ENCODE data around the gene PYY.
"Not testable (repeated sequence)": the region's sequence is repeated elsewhere in the genome, so short reads cannot be mapped to it uniquely, and the experiment has no call there.

Gene PYY

GRCh38 chr17:43970366-43970765 lies 16.6 kb upstream of the PYY start:
- no peaks in the 10 kb centered on the region for H3K36me3 Mint-ChIP-seq
- H3K27ac Mint-ChIP-seq: no peak overlapping the region
- ATAC-seq (ENCODE audit: low read depth): no peak
- no peaks in the 10 kb centered on the region for H3K4me1 Mint-ChIP-seq
- peaks cover 6% of the 10 kb centered on the region for H3K27me3 Mint-ChIP-seq
- no peak for DNase-seq (ENCODE audit: low spot score in 2 of 2)
- H3K9me3 Mint-ChIP-seq: peaks cover 1% of the 10 kb centered on the region
- H3K4me3 Mint-ChIP-seq: no peak overlapping the region

DNA sequence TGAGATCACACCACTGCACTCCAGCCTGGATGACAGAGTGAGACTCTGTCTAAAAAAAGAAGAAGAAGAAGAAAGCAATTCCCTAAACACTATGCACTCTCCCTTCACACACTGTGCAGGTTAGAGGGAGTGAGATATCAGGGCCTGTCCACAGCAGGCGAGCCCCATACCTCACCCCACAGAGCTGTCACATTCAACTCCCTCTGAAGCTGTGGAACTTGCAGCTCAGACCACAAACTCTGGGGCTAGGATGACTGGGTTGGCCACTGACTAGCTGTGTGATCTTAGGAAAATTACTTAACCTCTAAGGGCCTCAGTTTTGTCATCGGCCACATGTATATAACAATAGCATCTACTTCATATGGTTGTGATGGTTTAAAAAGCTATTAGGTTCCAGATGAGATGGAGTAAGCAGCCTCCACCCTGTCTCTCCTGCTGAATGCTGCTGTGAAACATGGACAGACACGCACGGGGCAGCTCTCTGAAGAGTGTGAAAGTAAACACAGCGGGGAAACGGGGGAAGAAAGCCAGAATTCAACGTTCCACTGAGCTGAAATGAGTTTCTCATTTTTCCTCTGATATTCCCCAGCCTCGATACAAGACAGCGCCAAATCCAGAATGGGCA lies 13.6 kb upstream of the PYY start:
- ATAC-seq (ENCODE audit: low read depth): no peak

DNA sequence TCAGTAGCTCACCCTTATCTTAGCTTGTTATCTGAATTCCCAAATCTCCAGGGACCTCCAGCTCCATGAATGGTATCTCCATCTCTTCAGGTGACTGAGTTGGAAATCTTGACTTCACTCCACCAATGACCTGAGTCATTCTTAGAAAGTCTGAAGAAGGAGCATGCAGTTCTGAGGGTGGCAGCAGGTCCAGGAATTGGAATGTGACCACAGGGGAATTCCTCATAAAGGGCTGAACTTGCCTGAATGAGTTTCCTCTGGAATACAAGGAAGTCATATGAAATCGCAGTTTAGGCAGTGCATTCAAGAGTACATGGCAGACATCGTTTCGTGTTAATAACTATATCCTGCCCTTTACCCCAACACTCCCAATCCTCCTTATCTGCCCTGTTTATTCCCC lies 12.5 kb upstream of the PYY start:
- Mint-ChIP-seq H3K9me3 (no peaks in the 10 kb centered on the region), H3K36me3 (no peaks in the 10 kb centered on the region), H3K4me1 (peaks cover 4% of the 10 kb centered on the region), H3K4me3 (no peak overlapping the region), H3K27ac (no peak overlapping the region), H3K27me3 (peaks cover 11% of the 10 kb centered on the region)
- ATAC-seq (ENCODE audit: low read depth): no peak
- no peak for DNase-seq (ENCODE audit: low spot score in 2 of 2)

More for the DNA sequence above, 13.6 kb upstream of the PYY start:
- Mint-ChIP-seq H3K36me3 (no peaks in the 10 kb centered on the region), H3K27me3 (peaks cover 9% of the 10 kb centered on the region), H3K27ac (no peak overlapping the region), H3K9me3 (peaks cover 1% of the 10 kb centered on the region), H3K4me3 (no peak overlapping the region), H3K4me1 (no peaks in the 10 kb centered on the region)
- DNase-seq (ENCODE audit: low spot score in 2 of 2): no peak

DNA sequence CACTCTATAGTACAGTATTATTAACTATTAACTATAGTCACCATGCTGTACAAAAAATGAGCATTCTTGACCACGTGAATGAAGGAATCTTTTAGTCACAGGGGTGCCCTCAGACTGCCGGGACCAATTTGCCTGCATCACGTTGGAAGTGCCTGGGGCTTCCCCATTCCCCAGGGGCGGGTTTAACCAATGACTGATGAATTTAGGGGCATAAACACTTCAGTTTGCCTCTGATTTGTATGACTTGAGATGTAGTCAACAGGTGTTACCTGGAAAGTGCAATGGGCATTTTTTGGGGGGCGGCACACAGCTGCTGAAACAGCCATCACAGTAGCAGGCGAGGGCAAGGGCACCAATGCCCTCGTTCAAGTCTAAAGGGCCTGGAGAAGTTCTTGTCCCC lies 8.7 kb upstream of the PYY start:
- DNase-seq (ENCODE audit: low spot score in 2 of 2): no peak
- ATAC-seq (ENCODE audit: low read depth): peak; percentile 52
- no peaks in the 10 kb centered on the region for H3K36me3 Mint-ChIP-seq
- H3K4me3 Mint-ChIP-seq: no peak overlapping the region
- no peak overlapping the region for H3K27ac Mint-ChIP-seq
- peaks cover 4% of the 10 kb centered on the region for H3K4me1 Mint-ChIP-seq
- no peaks in the 10 kb centered on the region for H3K9me3 Mint-ChIP-seq
- peaks cover 14% of the 10 kb centered on the region for H3K27me3 Mint-ChIP-seq

DNA sequence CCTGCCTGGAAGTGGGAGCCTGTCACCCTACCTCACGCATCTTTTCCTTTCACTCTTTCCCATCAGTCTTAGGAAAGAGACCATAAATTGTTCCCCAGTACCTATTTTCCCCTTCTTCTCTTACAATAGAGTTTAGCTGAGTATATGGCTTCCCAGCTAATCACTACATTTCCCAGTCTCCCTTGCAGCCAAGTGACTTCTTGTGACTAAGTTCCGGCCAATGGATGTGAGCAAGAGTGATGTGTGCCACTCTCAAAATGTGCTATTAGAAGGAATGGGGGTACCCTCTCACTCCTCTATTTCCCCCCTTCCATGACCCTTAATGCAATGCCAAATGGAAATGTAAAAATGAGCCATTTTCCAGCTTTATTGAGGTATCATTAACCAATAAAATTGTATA lies 8.2 kb upstream of the PYY start:
- Mint-ChIP-seq H3K4me1 (peaks cover 4% of the 10 kb centered on the region), H3K4me3 (no peak overlapping the region), H3K9me3 (no peaks in the 10 kb centered on the region), H3K36me3 (no peaks in the 10 kb centered on the region), H3K27me3 (peaks cover 14% of the 10 kb centered on the region), H3K27ac (no peak overlapping the region)
- ATAC-seq (ENCODE audit: low read depth): no peak
- no peak for DNase-seq (ENCODE audit: low spot score in 2 of 2)

GRCh38 chr17:43961292-43961691 lies 7.6 kb upstream of the PYY start:
- H3K4me1 Mint-ChIP-seq; ATAC-seq (ENCODE audit: low read depth); DNase-seq (ENCODE audit: low spot score in 2 of 2); H3K4me3 Mint-ChIP-seq; H3K36me3 Mint-ChIP-seq; H3K27ac Mint-ChIP-seq; H3K9me3 Mint-ChIP-seq: not testable (repeated sequence)
- peaks cover 14% of the 10 kb centered on the region for H3K27me3 Mint-ChIP-seq

DNA sequence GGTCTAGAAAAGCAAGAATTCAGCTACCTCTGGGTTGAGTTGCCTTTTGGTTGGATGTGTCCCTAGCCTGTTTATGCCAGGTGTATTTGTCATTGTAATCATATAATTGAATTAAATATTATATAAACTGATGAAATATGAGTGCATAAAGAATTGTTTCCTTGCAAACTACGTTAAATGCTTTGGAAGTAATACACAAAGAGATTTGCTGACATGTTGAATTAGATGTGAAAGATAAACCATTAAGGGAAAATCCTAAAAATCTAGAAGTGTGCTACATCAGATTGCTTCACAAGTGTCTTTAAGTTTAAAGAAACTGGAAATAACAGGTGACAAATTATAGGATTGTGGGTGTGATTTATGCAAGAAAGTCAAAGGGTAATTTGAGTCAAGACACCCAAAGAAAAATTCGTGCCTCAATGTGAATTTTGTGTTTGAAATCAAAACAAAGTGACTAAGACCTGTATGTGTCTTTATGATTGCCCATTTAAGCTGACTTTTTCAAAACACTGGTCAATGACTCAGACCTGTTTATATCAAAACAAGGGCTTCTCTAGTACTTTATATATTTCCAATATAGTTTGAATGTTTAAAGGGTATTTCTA lies 5.1 kb upstream of the PYY start:
- no peak for ATAC-seq (ENCODE audit: low read depth)

DNA sequence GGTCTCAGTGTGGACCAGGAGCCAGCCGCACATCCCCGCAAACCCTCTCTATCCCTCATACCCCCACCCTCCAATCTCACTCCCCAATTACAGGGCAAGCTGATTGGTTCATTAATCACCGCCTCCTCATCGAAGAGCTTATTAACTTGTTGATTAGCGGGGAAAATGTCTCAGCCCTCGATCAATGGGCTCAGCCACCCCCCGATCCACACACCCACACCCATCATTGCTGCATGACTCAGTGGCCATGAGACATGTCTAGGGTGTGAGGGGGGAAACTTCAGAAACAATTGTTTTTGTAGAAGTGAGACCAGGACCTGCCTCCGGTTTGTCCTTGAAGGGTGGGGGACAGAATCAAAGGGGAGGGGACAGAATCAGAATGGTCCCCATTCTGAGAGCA lies 2.5 kb upstream of the PYY start:
- H3K27me3 Mint-ChIP-seq: peaks cover 35% of the 10 kb centered on the region
- peaks cover 7% of the 10 kb centered on the region for H3K4me1 Mint-ChIP-seq
- no peak overlapping the region for H3K4me3 Mint-ChIP-seq
- ATAC-seq (ENCODE audit: low read depth): no peak
- no peaks in the 10 kb centered on the region for H3K9me3 Mint-ChIP-seq
- no peak for DNase-seq (ENCODE audit: low spot score in 2 of 2)
- no peak overlapping the region for H3K27ac Mint-ChIP-seq
- no peaks in the 10 kb centered on the region for H3K36me3 Mint-ChIP-seq

More for the DNA sequence above, 5.1 kb upstream of the PYY start:
- Mint-ChIP-seq H3K9me3 (no peaks in the 10 kb centered on the region), H3K27me3 (peaks cover 26% of the 10 kb centered on the region), H3K36me3 (no peaks in the 10 kb centered on the region), H3K27ac (no peak overlapping the region), H3K4me1 (peaks cover 4% of the 10 kb centered on the region), H3K4me3 (no peak overlapping the region)
- no peak for DNase-seq (ENCODE audit: low spot score in 2 of 2)

DNA sequence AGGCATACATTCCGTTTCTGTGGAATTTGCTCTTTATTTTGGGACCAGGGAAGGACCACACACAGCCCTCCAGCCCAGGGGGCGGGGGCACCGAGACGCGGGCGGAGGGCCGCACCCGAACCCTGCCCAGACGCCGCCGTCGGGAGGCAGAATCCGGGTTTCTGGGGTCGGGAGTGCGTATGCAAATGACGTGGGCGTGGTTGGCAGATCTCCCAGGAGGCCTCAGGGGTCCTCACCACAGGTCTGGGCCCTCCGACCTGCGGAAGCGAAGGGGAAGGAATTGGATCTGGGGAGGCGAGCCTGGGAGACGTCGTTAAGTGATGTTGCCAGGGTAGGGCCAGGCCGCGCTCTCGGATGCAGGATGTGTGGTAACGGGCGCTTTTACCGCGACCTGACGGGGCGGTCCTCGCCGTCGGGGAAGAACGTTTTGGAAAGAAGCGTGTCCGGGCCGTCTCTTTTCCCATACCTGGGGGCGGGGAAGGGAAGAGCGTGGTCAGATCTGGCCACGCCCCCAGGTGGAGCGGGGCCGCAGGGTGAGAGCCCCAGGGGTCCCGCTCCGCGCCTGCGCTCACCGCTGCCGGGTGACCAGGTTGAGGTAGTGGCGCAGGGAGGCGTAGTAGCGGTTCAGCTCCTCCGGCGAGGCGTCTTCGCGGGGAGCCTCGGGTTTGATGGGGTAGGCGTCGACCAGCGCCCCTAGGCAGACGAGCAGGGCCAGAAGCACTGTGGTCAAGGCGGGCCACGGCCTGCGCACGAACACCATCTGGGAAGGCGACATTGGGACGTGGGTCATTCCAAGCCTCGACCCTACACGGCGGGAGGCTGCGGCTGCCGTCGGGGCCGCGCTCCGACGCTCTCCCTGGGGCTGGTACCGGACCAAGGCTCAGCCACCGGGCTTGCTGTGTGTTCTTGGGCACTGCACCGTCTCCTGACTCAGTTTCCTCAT lies 745 bp downstream of the PYY start:
- H3K27me3 Mint-ChIP-seq: peaks cover 37% of the 10 kb centered on the region
- no peaks in the 10 kb centered on the region for H3K9me3 Mint-ChIP-seq
- no peak overlapping the region for H3K27ac Mint-ChIP-seq
- no peak for DNase-seq (ENCODE audit: low spot score in 2 of 2)
- no peak for ATAC-seq (ENCODE audit: low read depth)
- peaks cover 7% of the 10 kb centered on the region for H3K4me1 Mint-ChIP-seq
- peak overlapping the region; percentile 15 for H3K4me3 Mint-ChIP-seq
- H3K36me3 Mint-ChIP-seq: no peaks in the 10 kb centered on the region

DNA sequence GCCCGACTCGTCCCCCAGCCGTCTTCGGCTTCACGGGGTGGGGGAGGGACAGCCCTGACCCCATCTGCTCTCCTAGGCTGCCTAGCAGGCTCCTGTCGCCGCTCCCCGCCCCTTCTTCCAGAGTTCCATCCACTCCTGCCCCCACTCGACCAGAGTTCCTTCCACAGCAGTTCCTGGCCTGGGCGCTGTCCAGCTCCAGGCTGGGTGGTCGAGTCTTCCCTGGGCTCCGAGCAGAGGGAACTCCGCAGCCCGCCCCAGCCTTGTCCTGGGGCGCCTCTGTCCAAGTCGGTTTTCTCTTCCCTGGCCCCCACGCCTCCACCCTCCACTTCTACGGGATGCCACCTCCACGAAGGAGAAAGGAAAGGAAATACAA lies 1.4 kb downstream of the PYY start:
- peaks cover 36% of the 10 kb centered on the region for H3K27me3 Mint-ChIP-seq
- H3K4me3 Mint-ChIP-seq: peak overlapping the region; percentile 15
- no peaks in the 10 kb centered on the region for H3K9me3 Mint-ChIP-seq
- ATAC-seq (ENCODE audit: low read depth): no peak
- no peak overlapping the region for H3K27ac Mint-ChIP-seq
- no peaks in the 10 kb centered on the region for H3K36me3 Mint-ChIP-seq
- peaks cover 7% of the 10 kb centered on the region for H3K4me1 Mint-ChIP-seq
- DNase-seq (ENCODE audit: low spot score in 2 of 2): no peak

DNA sequence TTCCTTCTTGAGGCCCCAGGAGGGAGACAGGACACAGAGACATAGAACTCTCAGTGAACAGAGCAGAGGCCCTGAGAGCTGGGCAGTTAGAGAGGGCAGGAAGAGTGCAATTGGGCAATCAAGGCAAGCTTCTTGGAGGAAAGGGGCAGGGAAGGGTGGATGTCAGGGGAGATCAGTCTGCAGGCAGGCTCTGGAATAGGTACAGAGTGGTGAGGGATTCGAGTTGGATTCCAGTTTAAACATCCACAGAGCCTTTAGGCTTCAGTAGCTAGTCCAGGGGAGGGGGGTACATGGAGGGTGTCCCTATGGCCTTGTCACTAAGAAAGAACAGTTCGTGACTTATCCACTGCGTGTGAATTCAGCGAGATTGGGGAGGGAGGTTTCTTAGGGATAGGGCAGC lies 2.0 kb downstream of the PYY start:
- peaks cover 7% of the 10 kb centered on the region for H3K4me1 Mint-ChIP-seq
- H3K27me3 Mint-ChIP-seq: peaks cover 35% of the 10 kb centered on the region
- no peak overlapping the region for H3K27ac Mint-ChIP-seq
- no peak overlapping the region for H3K4me3 Mint-ChIP-seq
- no peaks in the 10 kb centered on the region for H3K9me3 Mint-ChIP-seq
- H3K36me3 Mint-ChIP-seq: no peaks in the 10 kb centered on the region
- DNase-seq (ENCODE audit: low spot score in 2 of 2) (no peak), ATAC-seq (ENCODE audit: low read depth) (no peak)

DNA sequence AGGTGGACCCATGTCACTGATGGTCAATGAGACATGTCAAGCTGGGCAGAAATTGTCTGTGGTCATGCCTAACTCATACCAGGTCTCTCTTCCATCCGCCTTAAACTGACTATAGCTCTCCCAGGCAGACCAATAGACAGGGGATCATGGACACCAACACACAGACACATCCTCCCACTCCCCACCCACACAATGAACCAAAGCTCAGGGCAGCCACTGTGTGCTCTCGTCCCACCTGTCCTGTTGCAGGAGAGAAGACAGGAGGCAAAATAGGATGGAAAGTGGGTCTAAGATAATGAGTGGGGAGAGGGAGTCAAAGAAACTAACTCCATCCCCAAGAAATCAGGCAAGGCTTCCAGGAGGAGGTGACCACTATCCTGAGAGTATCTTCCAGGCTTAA lies 3.2 kb downstream of the PYY start:
- Mint-ChIP-seq H3K4me1 (peaks cover 7% of the 10 kb centered on the region), H3K9me3 (no peaks in the 10 kb centered on the region), H3K27me3 (peaks cover 35% of the 10 kb centered on the region), H3K27ac (no peak overlapping the region), H3K4me3 (no peak overlapping the region), H3K36me3 (no peaks in the 10 kb centered on the region)
- DNase-seq (ENCODE audit: low spot score in 2 of 2) (no peak), ATAC-seq (ENCODE audit: low read depth) (no peak)

GRCh38 chr17:43949781-43950180 lies 4.0 kb downstream of the PYY start:
- H3K4me3 Mint-ChIP-seq: no peak overlapping the region
- H3K27ac Mint-ChIP-seq: no peak overlapping the region
- ATAC-seq (ENCODE audit: low read depth) (no peak), DNase-seq (ENCODE audit: low spot score in 2 of 2) (no peak)
- peaks cover 31% of the 10 kb centered on the region for H3K27me3 Mint-ChIP-seq
- no peaks in the 10 kb centered on the region for H3K36me3 Mint-ChIP-seq
- peaks cover 7% of the 10 kb centered on the region for H3K4me1 Mint-ChIP-seq
- no peaks in the 10 kb centered on the region for H3K9me3 Mint-ChIP-seq

- no peaks in the 10 kb centered on the region for H3K9me3 Mint-ChIP-seq
- H3K4me3 Mint-ChIP-seq: no peak overlapping the region
- no peak for ATAC-seq (ENCODE audit: low read depth)
Observed at GRCh38 chr17:43946781-43947180, 7.0 kb downstream of the PYY start.

More at GRCh38 chr17:43946781-43947180, 7.0 kb downstream of the PYY start:
- DNase-seq (ENCODE audit: low spot score in 2 of 2): no peak
- Mint-ChIP-seq H3K27me3 (peaks cover 12% of the 10 kb centered on the region), H3K27ac (no peak overlapping the region), H3K36me3 (no peaks in the 10 kb centered on the region), H3K4me1 (no peaks in the 10 kb centered on the region)
